Amniotic epithelial cell (primary cell): ENCODE results near the gene CNN2.
A peak's percentile ranks its signal among the peaks of the same experiment; 100 is the strongest.
"Not testable (repeated sequence)": the region's sequence is repeated elsewhere in the genome, so short reads cannot be mapped to it uniquely, and the experiment has no call there.

Experiments
- DNase-seq: peaks from one replicate; pipeline ENCODE4 v3.0.0-alpha.2; 2010; ENCODE audit warnings: low read depth

The CNN2 gene

DNA sequence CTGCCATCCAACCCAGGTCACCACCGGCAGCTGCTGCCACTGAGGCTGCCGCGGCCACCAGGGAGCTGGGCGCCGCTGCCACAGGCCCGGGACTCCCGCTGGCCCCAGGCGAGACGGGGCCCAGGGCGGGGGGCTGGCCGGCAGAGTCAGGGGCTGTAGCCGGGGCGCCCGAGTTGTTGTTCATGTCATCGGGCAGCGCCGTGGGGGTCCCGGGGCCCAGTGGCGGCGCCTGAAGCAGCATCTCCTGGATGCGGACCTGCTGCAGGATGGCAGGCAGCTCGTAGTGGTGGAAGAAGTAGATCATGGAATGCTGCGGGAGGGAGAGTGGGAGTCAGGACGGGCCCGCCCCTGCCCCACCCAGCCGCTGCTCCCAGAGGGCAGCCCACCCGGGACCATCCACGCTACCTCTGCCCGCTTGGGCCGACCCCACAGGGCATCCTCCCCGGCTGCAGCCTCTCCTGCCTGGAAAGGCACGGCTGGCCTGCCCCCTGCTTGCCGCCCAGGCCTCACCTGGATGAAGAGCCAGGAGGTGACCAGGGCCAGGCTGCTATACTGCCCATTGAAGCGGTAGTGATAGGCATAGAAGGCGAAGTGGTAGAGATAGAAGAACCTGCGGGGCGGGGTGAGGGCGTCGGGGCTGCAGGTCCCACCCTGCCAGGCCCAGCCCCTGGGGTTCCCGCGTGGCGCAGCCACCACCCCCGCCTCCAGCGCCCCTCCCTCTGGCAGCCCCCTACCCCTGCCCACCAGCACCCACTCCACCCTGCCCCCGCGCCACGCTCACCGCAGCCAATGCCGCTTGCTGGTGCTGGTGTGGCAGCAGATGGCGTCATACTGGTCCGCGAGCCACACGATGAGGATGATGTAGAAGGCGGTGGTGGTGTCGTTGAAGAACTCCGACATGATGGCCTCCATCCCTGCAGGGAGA, 15.6 kb upstream of the CNN2 start:
- no peak for DNase-seq

DNA sequence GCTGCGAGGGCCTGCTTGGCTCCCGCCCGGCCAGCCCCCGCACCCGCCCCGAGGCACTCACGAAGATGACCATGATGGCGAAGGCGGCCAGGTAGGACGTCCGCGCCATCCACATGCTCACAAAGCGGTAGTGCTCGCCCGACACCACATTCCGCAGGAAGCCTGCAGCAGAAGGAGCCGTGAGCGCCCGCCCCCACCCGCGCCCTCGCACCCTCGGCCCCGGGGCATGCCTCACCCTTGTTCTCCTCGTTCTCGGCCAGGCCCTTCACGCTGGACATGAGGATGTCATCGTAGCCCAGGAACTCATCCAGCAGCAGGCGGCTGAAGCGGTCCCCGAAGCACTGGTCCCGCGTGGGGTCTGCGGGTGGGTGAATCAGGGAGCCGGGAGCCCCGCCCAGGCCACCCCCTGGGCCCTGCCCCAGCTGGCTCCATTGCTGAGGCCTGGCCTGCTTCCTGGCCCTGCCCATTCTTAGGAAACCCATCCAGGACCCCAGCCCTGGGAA, 14.5 kb upstream of the CNN2 start:
- no peak for DNase-seq

DNA sequence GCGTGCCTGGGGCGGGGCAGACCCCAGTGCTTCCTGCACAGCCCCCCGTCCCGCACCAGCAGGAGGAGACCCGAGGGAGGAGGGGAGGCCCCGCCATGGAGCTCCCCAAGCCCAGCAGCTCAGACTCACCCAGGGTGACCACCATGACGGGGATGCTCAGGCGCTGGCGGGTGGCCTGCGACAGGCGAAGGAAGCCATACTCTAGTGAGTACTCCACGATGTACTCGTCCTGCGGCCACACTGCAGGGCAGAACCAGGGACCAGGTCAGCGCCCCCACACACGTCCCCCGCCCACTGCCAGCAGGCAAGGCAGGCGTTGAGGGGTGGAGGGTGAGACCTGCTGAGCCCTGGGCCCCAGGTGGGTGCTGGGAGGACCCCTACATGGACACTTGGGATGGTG, 14.1 kb upstream of the CNN2 start:
- no peak for DNase-seq

DNA sequence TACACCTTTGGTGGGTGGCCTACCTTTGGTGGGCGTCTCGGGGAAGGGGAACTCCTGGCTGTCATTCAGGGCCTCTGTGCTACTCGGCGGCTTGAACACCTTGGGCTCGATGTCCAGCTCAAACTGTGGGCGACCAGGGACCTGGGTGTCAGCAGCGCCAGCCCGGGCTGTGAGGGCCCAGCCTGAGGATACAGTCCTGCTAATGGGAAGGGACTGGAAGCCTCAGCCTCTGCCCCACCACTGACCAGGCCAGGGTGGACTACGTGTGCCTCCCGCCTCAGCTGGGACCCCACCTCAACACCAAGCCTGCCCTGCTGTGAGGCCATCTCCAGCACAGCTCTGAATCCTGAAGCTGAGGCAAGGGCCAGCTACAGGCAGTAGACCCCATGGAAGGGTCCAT, 13.2 kb upstream of the CNN2 start:
- no peak for DNase-seq

DNA sequence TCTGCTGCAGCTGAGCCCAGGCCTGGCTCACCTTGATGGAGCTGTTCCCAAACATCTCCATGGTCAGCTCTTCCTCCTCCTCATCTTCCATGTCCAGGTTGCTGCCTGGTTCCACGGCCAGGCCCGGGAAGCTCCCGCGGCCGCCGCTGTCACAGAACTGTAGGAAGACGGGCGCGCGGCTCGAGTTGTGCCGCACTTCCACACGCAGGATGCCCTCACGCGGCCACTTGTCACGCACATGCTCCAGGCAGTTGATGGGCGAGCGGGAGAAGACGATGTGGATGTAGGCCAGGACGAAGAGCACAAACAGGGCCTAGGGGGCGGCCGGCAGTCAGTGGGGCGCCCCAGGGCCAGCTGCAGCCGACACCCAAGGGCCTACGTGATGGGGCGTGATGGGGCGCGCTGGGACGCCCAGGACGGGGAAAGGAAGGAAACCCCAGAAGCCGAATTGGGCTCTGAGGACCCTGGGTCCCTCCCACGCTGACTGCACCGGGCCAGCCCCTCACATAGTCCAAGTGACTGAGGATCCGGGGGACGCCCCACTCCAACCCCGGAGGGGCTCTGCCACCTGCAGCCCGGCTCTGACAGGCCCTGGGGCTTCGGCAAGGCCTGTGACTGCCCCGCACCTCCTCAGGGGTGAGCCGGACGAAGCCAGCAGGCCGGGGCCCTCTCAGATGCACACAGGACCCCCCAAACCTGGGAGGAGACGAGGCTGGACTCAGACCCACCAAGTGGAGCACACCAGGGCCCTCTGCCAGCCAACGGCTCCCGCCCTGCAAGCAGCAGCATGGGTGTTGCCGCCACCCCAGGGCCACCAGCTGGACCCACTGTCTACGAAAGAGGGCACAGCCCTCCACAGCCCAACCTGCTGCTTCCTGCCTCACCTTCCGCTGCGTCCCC, 12.0 kb upstream of the CNN2 start:
- no peak for DNase-seq

DNA sequence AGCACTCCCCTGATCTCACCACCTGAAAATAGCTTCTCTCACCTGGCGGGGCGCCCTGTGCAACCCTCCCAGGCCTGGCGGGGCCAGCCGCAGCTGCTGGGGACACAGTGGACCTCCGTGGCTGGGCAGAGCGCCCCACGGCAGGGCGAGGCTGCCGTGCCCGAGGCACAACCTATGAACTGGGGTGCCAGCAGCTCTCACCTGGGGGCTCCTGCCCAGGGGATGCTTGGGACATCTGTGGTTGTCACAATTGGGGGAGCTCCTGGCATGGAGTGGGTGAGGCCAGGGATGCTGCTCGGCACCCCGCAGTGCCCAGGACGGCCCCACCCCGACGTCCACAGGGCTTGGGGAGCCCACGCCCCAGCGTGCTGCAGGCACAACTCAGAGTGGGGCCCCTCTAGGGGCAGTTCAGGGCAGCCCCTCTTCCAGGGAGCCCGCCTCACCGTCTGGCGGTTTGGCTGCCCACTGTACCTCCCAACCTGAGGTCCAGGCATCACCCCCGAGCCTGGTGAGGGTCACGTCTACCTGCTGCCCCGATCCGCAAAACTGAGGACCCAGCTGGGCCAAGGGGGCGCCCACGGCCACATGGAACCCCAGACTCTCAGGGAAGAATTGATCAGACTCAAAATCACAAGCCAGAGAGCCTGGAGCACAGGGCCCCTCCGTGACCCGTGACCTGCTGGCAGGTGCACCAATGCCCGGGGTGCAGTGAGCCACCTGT, 11.2 kb upstream of the CNN2 start:
- DNase-seq: no peak

DNA sequence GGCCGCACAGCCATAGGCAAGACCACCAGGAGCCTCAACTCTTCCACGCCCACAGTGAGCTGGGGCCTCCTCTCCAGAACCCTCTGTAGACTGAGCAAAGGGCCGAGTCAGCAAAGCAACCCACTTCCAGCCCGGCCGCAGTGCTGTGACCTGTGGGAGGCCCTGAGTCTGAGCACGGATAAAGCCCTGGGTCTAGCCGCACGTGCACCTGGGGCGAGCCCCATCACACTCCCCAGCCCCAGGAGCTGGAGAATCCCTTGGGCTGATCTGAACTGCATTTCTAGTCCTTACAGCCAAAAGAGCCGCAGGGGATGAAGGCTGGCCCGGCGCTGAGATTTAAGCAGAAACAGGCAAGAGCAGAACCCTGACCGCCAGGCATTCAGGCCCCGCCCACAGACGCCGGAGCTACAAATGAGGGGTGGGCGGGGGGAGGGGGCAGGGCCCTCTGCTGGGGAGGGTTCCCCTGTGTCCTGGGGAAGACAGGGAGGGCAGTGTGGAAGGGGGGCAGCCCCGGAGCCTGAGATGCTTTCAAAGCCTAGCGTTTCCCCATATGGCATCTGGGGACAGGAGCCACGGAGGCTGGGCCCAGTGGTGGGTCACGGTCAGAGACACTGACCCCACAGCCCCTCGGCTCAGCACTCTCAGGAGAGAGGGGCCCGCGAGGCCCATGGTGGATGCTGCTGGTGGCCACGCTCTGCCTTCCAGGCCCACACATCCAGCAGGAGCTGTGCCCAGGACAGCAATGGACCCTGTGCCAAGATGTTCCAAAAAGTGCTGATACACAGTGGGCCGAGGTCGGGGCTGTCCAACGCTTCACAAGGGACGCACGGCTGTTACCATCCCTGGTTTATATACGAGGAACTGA, 10.4 kb upstream of the CNN2 start:
- no peak for DNase-seq

DNA sequence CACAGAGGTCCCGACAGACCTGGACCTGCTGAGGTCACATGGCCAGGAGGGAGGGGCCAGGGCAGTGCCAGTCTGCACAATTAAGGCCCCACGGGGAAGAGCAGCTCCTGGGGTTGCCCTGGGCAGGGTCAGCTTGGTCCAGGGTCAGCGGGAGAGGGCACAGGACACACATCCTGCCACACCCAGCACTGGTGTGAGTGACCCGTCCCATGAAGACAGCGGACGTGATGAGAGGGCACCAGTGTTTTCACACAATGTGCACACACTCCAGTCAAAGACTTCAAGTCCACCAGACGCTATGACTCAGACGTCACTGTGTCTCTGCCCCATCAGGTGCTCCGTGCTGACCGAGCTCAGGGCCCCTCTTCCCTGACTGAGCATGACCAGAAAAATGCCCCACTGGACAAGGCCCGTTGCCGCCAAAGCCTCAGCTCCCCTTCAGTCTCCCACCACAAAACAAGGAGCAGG, 9.7 kb upstream of the CNN2 start:
- DNase-seq: peak; percentile 68

DNA sequence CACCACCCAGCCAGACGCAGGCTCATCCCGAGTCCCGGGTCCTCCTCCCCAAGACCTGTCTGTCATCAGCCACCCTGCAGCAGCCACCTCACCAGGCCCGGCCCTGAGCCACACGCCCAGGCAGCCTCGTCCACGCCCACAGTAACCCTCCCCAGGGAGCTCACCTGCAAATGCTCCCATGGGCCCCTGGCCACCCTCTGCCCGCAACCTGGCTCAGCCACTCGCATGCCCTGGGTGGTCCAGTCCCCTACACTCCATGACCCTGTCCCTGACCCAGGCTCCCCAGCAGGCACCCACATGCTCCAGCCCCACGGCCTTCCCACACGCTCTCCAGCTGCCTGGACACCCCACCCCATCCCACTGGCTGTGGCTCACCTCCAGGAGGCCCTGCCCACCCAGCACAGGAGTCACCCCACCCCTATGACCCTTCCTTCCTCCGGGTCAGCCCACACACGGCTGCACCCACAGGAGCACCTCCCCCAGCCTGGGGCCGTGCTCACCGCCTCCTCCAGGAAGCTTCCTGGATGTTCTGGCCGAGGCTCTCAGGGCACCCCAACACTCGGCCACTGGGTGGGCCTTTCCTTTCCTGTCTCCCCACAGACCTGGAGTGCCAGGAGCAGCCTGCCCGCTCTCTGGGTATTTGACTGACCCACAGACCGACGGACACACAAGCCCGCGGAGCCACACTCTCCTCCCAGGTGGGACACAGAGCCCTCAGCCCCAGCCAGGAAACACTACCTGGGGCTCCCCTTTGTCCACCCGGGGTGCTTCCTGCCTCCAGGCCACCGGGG, 9.1 kb upstream of the CNN2 start:
- DNase-seq: peak; percentile 41

DNA sequence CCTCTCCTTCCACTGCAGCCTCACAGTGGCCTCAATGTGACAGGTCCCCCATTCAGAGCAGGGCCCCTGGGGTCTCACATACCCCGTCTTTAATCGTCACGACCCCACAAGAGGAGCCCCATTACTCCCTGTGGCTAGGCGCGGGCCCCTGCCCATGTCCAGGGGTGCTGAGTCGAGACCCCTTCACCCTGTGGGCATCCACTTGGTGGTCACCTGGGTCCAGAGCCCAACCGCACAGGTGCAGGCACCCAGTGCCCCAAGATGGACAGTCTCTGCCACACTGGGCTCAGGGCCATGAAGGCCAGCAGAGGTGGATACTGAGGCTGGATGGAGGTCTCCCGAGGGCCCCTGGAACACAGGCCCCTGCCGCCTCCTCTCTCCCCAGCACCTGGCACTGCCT, 8.5 kb upstream of the CNN2 start:
- no peak for DNase-seq

DNA sequence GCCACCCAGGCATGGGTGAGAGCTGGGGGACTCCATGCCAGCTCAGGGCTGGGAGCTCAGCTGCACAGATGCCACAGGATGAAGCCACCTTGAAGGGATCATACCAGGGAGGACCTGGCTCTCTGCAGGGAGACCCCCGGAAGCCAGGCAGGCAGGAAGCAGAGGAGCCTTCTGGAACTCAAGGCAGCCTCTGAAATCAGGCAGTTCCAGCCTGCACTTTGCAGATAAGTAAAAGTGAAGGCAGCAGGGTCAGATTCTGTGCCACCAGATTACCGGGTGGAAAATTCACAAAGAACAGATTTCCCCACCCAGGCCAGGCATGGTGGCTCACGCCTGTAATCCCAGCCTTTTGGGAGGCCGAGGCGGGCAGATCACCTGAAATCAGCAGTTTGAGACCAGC, 8.0 kb upstream of the CNN2 start:
- no peak for DNase-seq

DNA sequence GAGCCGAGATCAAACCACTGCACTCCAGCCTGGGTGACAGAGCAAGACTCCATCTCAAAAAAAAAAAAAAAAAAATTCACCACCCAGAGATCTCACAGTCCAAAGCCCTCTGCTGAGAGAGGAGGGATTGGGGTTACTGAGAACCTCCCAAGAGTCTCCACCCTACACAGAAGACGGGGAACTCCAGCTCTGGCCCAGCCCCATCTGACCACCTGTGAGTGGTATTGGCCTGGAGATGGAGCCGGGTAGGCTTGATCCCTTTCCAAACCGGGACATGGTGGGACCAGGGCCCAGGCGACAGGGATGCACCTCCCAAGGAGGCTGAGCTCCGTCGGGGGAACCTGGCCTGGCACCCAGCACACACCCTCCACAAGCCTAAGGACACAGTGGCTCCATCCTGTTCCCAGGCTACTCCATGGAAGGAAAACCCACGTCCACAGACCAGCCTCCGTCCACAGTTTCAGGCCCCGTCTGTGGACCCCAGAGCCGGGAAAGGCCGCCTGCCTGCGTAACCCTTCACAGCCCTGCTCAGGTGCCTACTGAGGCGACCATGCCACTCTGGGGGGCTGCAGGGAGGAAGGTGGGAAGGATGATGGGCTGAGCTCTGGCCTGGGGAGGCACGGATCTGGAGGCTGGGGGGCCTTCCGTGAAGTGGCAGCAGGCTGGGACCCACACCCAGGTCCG, 7.3 kb upstream of the CNN2 start:
- DNase-seq: no peak

DNA sequence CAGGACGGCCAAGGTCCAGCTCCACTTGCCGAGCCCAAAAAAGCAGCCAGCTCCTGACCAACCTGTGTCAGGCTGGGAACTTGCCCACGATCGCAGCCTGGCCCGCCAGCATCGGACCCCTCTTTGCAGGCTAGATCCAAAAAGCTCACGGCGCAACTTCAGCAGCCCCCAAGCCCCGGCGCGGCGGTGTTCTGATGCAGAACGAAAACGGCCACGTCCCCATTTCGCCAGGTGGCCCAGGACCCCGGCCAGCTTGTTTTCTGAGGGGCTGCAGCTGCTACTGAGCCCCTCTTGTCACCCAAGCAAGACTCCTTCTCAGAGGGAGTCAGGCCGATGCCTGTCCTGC, 6.8 kb upstream of the CNN2 start:
- DNase-seq: no peak

DNA sequence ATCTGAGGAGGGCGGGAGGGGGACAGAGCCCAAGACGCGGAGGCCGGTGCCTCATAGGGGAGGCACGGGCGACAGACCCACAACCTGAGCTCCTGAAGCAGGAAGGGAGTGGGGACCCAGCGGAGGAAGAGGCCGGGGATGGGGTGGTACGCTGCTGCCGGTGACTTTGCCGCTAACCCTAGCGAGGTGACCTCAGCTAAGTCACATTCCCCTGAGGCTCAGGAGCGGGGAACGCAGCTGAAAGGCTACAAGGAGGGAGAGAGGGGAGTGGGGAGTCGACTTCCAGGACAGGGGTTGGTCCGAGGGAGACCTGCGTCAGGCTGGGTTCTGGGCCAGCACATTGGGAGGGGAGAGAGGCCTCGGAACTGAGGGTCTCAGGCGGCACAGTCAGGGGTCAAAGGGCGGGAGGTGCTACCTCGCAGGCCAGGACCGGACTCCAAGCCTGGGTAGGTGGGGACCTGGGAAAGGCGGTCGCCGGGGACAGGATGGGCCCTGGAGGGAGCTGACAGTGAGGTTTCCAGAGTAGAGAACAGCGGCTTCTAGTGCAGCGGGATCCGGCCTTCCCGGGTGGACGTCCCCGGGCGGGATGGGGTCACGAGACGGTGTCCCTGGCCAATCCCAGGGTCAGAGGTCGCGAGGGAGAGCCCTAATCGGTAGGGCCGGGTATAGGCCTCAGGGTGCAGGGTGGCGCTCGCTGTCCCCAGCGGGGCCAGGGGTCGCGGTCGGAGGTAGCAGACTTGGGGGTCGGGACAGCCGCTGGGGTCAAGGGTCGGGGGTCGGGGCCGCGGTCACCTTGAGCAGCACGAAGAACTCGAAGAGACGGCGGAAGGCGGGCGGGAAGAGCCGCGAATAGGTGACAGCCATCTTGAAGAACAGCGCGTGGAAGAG, 6.2 kb upstream of the CNN2 start:
- no peak for DNase-seq

DNA sequence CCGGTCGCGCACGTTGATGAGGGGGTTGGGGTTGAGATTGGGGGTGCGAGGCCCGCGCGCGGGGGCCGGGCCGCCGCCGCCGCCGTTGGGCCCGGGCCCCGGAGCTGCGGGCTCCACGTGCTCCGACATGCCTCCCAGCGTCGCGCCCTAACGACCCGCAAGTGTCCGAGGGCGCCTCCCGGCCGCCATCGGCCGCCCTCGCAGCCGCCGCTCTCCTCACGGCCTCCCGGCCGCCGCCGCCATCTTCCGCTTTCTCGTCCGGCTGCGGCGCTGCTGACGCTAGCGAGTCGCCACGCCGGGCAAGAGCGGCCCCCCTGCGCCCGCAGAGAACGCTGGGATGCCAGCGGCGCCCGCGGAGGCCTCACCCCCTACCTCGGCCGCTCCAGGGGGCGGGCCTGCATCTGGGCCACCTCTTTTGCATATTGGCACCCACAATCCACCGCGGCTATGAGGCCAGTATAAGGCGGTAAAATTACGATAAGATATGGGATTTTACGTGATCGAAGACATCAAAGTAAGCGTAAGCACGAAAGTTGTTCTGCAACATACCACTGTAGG, 5.5 kb upstream of the CNN2 start, which contains the start of gene TMEM259:
Gene TMEM259 (minus strand): TSS at position 256 of the 558 bp plus-strand sequence. CDS start 127 bp downstream, at position 129.
- peak; percentile 95 for DNase-seq

DNA sequence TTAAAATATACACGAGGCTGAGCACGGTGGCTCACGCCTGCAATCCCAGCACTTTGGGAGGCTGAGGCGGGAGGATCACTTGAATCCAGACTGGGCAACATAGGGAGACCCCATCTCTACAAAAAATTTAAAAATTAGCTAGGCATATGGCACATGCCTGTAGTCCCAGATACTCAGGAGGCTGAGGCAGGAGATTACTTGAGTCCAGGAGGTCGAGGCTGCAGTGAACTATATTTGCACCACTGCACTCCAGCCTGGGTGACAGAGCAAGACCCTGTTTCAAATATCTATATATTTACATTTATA, 2.6 kb upstream of the CNN2 start:
- DNase-seq: not testable (repeated sequence)

DNA sequence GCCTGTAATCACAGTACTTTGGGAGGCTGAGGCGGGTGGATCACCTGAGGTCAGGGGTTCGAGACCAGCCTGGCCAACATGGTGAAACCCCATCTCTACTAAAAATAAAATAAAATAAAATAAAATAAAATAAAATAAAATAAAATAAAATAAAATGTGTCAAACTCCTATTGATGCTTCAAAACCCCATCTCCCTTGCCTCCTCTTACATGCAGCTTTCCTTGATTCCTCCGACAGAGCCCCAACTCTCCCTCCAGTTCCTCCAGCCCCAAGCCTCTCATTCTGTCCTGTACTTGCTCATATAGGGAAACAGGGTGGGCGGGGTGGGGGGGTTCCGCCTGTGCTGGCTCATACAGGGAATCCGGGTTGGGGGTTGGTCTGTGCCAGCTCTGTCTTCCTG, 1.3 kb upstream of the CNN2 start:
- DNase-seq: not testable (repeated sequence)
